ENCODE data around the gene WWC2.

WWC2 gene

GRCh38 chr4:183250831-183251230 lies 151.8 kb downstream of the WWC2 start:
- DNase-seq (ENCODE audit: low read depth): no peak
- no peak for TF ChIP-seq CTCF (conservative IDR thresholded peaks at IDR 0.05; ENCODE audit: low read depth, low read length)
- no peak overlapping the region for H3K4me3 ChIP-seq (ENCODE audit: low read depth, low read length)

- no peak for TF ChIP-seq CTCF (conservative IDR thresholded peaks at IDR 0.05; ENCODE audit: low read depth, low read length)
- H3K4me3 ChIP-seq (ENCODE audit: low read depth, low read length): no peak overlapping the region
- no peak for DNase-seq (ENCODE audit: low read depth)
Observed at GRCh38 chr4:183252959-183253358, 153.9 kb downstream of the WWC2 start.

GRCh38 chr4:183253451-183253850 lies 154.4 kb downstream of the WWC2 start:
- no peak overlapping the region for H3K4me3 ChIP-seq (ENCODE audit: low read depth, low read length)
- no peak for TF ChIP-seq CTCF (conservative IDR thresholded peaks at IDR 0.05; ENCODE audit: low read depth, low read length)
- DNase-seq (ENCODE audit: low read depth): no peak

GRCh38 chr4:183254162-183254561 lies 155.1 kb downstream of the WWC2 start:
- DNase-seq (ENCODE audit: low read depth): no peak
- H3K4me3 ChIP-seq (ENCODE audit: low read depth, low read length): no peak overlapping the region
- TF ChIP-seq CTCF (conservative IDR thresholded peaks at IDR 0.05; ENCODE audit: low read depth, low read length): no peak

GRCh38 chr4:183255487-183255886 lies 156.4 kb downstream of the WWC2 start:
- no peak for DNase-seq (ENCODE audit: low read depth)
- no peak overlapping the region for H3K4me3 ChIP-seq (ENCODE audit: low read depth, low read length)
- TF ChIP-seq CTCF (conservative IDR thresholded peaks at IDR 0.05; ENCODE audit: low read depth, low read length): no peak

- H3K4me3 ChIP-seq (ENCODE audit: low read depth, low read length): no peak overlapping the region
- no peak for DNase-seq (ENCODE audit: low read depth)
Observed at GRCh38 chr4:183256343-183256742, 157.3 kb downstream of the WWC2 start.

More at GRCh38 chr4:183256343-183256742, 157.3 kb downstream of the WWC2 start:
- no peak for TF ChIP-seq CTCF (conservative IDR thresholded peaks at IDR 0.05; ENCODE audit: low read depth, low read length)

Data from choroid plexus epithelial cell (primary cell).